Kidney epithelial cell (primary cell): Measurements from ENCODE around the gene SYT1. TPM values are rescaled to one million over a fixed set of nuclear protein-coding genes. Genes with fewer than 3 reads are reported as not detected.

Experiments
- DNase-seq: peaks from one replicate; pipeline ENCODE4 v3.0.0-alpha.2; 2010; ENCODE audit warnings: low read depth
- H3K27me3 ChIP-seq: 2 replicates; pipeline ENCODE4 v1.6.0; 2011; ENCODE audit warnings: low read length; ENCODE audit not compliant: control insufficient read depth, insufficient read depth
- H3K36me3 ChIP-seq: 2 replicates; pipeline ENCODE4 v1.5.1; 2011; ENCODE audit warnings: low read length; ENCODE audit not compliant: control insufficient read depth, insufficient read depth
- H3K4me3 ChIP-seq: 2 replicates; pipeline ENCODE4 v1.5.1; 2011; ENCODE audit warnings: low read depth, mild to moderate bottlenecking, control low read depth, low read length
- CTCF ChIP-seq: IDR thresholded peaks from 2 replicates; pipeline ENCODE4 v1.5.1; 2011; ENCODE audit warnings: mild to moderate bottlenecking, moderate library complexity, low read length, control low read depth, inconsistent platforms; ENCODE audit not compliant: insufficient read depth, poor library complexity, severe bottlenecking
- total RNA-seq: library from RNA; depleted of rRNA; stranded (reverse); fragments of >200 nt; gene quantifications from 2 replicates; pipeline ENCODE4 v1.2.3, GENCODE V29; 2015

SYT1 gene
- total RNA-seq, 1 donor from 2014 or later = 7.4 TPM

GRCh38 chr12:79322905-79323304, 458.3 kb downstream of the SYT1 start:
- no peak for TF ChIP-seq CTCF
- H3K27me3 ChIP-seq = no peaks in the 10 kb centered on the region

GRCh38 chr12:79324571-79324970, 460.0 kb downstream of the SYT1 start:
- DNase-seq = no peak
- H3K4me3 ChIP-seq = no peak overlapping the region
- H3K27me3 ChIP-seq = no peaks in the 10 kb centered on the region
- TF ChIP-seq CTCF = no peak
- H3K36me3 ChIP-seq = no peaks in the 10 kb centered on the region

More at GRCh38 chr12:79322905-79323304, 458.3 kb downstream of the SYT1 start:
- H3K36me3 ChIP-seq = no peaks in the 10 kb centered on the region
- DNase-seq = no peak
- no peak overlapping the region for H3K4me3 ChIP-seq

- Histone ChIP-seq H3K4me3 (no peak overlapping the region), H3K27me3 (no peaks in the 10 kb centered on the region), H3K36me3 (no peaks in the 10 kb centered on the region)
- no peak for TF ChIP-seq CTCF
- DNase-seq = no peak
Observed at GRCh38 chr12:79326222-79326621, 461.6 kb downstream of the SYT1 start.

- DNase-seq = no peak
- no peak for TF ChIP-seq CTCF
- no peaks in the 10 kb centered on the region for H3K36me3 ChIP-seq
- no peaks in the 10 kb centered on the region for H3K27me3 ChIP-seq
- H3K4me3 ChIP-seq = no peak overlapping the region
Observed at GRCh38 chr12:79326663-79327062, 462.1 kb downstream of the SYT1 start.

- H3K36me3 ChIP-seq = no peaks in the 10 kb centered on the region
- TF ChIP-seq CTCF = no peak
- no peak for DNase-seq
- H3K27me3 ChIP-seq = no peaks in the 10 kb centered on the region
- H3K4me3 ChIP-seq = no peak overlapping the region
Observed at GRCh38 chr12:79327465-79327864, 462.9 kb downstream of the SYT1 start.

- TF ChIP-seq CTCF = no peak
- no peak for DNase-seq
- Histone ChIP-seq H3K36me3 (no peaks in the 10 kb centered on the region), H3K4me3 (no peak overlapping the region), H3K27me3 (no peaks in the 10 kb centered on the region)
Observed at GRCh38 chr12:79329933-79330332, 465.4 kb downstream of the SYT1 start.
